SK-N-MC (cell line): ENCODE results near the gene RASSF10.

ENCODE experiments used
- EZH2 ChIP-seq: fragments of 200-600 bp; sonication (generic); IDR thresholded peaks from one replicate; pipeline ENCODE4 v1.6.1; 2017; ENCODE audit warnings: antibody characterized with exemption
- POLR2AphosphoS5 ChIP-seq: IDR thresholded peaks from 2 replicates; pipeline ENCODE4 v1.6.1; 2012; ENCODE audit warnings: mild to moderate bottlenecking, low read depth, low read length, borderline replicate concordance

GRCh38 chr11:12962306-12962705 is 46.8 kb upstream of the RASSF10 start:
- TF ChIP-seq POLR2AphosphoS5 (no peak), EZH2 (no peak)
